Lower lobe of right lung (tissue), 2 donors: ENCODE measurements around the gene DTX3. TPM values are rescaled to one million over a fixed set of nuclear protein-coding genes. Genes with fewer than 3 reads are reported as not detected.
A peak's percentile ranks its signal among the peaks of the same experiment; 100 is the strongest.

Experiments used
- ATAC-seq, 2 donors: fragments of 200-7000 bp; cut with Tn5 transposase; one replicate each; pipeline ENCODE4 v1.9.1; 2020 to 2022; ENCODE audit warnings: mild to moderate bottlenecking in 2 of 2, moderate library complexity in 2 of 2
- DNase-seq: peaks from one replicate; pipeline ENCODE4 v3.0.0-alpha.2; 2020
- H3K27ac ChIP-seq: fragments of 200-600 bp; one replicate; pipeline ENCODE4 v1.8.0; 2022
- H3K27me3 ChIP-seq: fragments of 200-600 bp; one replicate; pipeline ENCODE4 v1.8.0; 2022; ENCODE audit warnings: low read depth
- H3K36me3 ChIP-seq: fragments of 200-600 bp; one replicate; pipeline ENCODE4 v1.8.0; 2022; ENCODE audit warnings: mild to moderate bottlenecking
- H3K4me1 ChIP-seq: fragments of 200-600 bp; one replicate; pipeline ENCODE4 v1.8.0; 2022
- H3K4me3 ChIP-seq: fragments of 200-600 bp; one replicate; pipeline ENCODE4 v1.8.0; 2022; ENCODE audit warnings: mild to moderate bottlenecking
- H3K9me3 ChIP-seq: fragments of 200-600 bp; one replicate; pipeline ENCODE4 v1.8.0; 2022
- intact Hi-C: fragments of 100-400 bp; cut with DNase I; formaldehyde crosslinking; loops from one replicate; pipeline ENCODE4 v1.11.0; 2022
- total RNA-seq: library from RNA; stranded (reverse); fragmentation: NEBNext Ultra II Directional; extraction: Animal tissue kit (Norgen Biotek cat#: 25700); gene quantifications from one replicate; pipeline ENCODE4 v1.2.1, GENCODE V29; 2021
- TF ChIP-seq, protein P1 (sequence below): fragments of 200-600 bp; IDR thresholded peaks from one replicate; pipeline ENCODE4 v1.8.0; 2022; ENCODE audit warnings: antibody characterized with exemption, mild to moderate bottlenecking
- donor health status: DM: no; HTN: yes; CAD: no; lungs with severe emphysema.

DTX3 gene
- total RNA-seq, 1 donor from 2014 or later, result 21.4 TPM

DNA sequence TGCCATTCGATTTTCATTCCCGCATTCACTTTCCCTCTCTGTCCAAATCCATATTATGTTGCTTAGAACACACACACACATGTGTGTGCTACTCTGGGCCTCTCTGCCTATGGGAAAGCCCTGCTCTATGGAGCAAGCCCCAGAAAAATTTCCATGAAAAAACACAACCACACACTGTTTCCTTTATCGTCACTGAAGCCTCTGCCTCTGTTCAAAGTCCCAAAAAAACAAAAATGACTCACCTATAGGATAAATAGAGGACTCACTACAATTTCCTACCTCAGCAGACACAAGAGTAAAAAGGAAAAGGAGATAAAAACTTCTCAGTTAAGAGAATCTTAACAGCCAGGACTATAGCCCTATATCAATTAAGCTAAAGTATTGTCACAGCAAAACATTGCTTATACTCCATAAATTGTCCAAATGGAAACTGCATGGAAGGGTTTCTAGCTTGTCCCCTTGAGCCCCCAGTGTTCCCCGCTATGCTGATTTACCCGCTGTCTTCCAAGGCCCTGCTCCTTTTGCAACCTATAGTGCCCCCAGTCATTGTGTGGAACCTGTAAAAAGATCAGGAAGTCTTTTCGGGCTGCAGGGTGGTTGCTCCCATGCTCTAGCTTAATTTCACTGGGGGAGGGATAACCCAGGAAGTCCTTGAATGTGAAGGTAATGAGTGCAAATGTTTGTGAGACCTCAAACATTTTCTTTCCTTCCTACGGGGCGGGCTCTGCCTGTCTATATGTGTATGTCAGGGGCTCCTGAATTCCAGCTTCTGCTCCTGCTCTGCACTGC, 24.8 kb upstream of the DTX3 start:
- H3K9me3 ChIP-seq, result no peaks in the 10 kb centered on the region
- no peak for ATAC-seq
- H3K27ac ChIP-seq, result no peak overlapping the region
- no peak overlapping the region for H3K4me3 ChIP-seq
- H3K27me3 ChIP-seq, result no peaks in the 10 kb centered on the region
- H3K36me3 ChIP-seq, result no peaks in the 10 kb centered on the region
- no peak for DNase-seq
- intact Hi-C loops, result loop anchor here (10.0 kb wide), 1 partner anchor 55 kb away; the partner anchor contains the start of gene B4GALNT1
- no peaks in the 10 kb centered on the region for H3K4me1 ChIP-seq
- TF ChIP-seq, protein P1, sequence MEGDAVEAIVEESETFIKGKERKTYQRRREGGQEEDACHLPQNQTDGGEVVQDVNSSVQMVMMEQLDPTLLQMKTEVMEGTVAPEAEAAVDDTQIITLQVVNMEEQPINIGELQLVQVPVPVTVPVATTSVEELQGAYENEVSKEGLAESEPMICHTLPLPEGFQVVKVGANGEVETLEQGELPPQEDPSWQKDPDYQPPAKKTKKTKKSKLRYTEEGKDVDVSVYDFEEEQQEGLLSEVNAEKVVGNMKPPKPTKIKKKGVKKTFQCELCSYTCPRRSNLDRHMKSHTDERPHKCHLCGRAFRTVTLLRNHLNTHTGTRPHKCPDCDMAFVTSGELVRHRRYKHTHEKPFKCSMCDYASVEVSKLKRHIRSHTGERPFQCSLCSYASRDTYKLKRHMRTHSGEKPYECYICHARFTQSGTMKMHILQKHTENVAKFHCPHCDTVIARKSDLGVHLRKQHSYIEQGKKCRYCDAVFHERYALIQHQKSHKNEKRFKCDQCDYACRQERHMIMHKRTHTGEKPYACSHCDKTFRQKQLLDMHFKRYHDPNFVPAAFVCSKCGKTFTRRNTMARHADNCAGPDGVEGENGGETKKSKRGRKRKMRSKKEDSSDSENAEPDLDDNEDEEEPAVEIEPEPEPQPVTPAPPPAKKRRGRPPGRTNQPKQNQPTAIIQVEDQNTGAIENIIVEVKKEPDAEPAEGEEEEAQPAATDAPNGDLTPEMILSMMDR, result no peak

DNA sequence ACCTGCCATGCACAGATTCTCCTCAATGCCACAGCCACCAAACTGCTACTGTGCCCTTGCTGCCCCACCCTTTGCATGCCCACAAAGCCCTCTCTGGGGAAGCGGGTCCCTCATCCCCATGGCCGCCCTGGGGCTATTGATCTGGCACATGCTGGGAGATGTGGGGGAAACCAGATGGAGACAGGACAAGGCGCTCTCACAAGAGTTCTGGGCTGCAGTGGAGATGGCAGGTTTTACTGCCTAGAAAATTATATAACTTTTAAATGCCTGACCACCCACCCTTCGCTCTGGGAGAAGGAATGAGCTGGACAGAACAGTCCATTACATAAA, 24.2 kb upstream of the DTX3 start:
- H3K4me1 ChIP-seq, result no peaks in the 10 kb centered on the region
- DNase-seq (no peak), ATAC-seq (no peak)
- intact Hi-C loops, result loop anchor here (10.0 kb wide), 1 partner anchor 54 kb away; the partner anchor contains the start of gene B4GALNT1
- TF ChIP-seq, protein P1, result no peak
- no peak overlapping the region for H3K4me3 ChIP-seq
- no peaks in the 10 kb centered on the region for H3K27me3 ChIP-seq
- no peaks in the 10 kb centered on the region for H3K9me3 ChIP-seq
- H3K36me3 ChIP-seq, result no peaks in the 10 kb centered on the region
- H3K27ac ChIP-seq, result no peak overlapping the region

DNA sequence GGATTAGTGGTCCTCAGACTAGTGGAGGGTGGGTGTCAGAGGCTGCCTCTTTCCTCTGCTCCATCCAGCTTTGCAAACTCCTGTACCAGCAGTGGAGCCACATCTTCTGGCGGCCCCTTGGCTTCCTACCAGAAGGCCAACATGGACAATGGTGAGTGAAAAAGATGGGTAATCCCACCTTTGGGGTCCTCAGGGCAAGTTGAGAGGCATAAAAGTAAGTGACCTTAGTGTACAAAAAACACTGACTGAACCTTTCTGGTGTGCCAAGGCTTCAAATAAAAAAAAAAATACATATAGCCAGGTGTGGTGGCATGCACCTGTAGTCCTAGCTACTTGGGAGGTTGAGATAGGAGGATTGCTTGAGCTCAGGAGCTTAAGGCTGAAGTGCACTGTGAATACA, 22.8 kb upstream of the DTX3 start:
- intact Hi-C loops, result loop anchor here (10.0 kb wide), 1 partner anchor 53 kb away; the partner anchor contains the start of gene B4GALNT1

DNA sequence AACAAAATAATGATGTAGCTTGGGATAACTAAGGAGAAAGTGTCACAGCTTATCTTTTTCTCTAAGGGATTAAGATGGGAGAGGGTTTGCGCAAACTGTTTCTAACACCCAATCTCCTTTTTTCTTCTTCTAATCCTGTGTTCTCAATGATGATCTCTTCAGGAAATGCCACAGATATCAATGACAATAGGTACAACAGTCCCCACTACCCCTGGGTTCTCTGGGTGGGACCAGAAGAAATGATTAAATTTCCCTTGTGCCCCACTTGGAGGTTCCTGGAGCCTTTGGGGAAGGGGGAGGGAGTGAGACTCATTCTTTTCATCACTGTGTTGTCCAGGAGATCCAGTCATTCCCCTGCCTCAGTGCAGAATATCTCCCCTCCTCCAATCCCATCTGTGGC, 22.2 kb upstream of the DTX3 start:
- H3K27me3 ChIP-seq, result no peaks in the 10 kb centered on the region
- H3K4me3 ChIP-seq, result no peak overlapping the region
- no peak for DNase-seq
- no peaks in the 10 kb centered on the region for H3K9me3 ChIP-seq
- no peaks in the 10 kb centered on the region for H3K4me1 ChIP-seq
- TF ChIP-seq, protein P1, result no peak
- no peak overlapping the region for H3K27ac ChIP-seq
- intact Hi-C loops, result loop anchor here (10.0 kb wide), 1 partner anchor 52 kb away; the partner anchor contains the start of gene B4GALNT1
- H3K36me3 ChIP-seq, result no peaks in the 10 kb centered on the region
- no peak for ATAC-seq

More for the DNA sequence above, 22.8 kb upstream of the DTX3 start:
- TF ChIP-seq, protein P1, result no peak
- H3K27ac ChIP-seq, result no peak overlapping the region
- H3K9me3 ChIP-seq, result no peaks in the 10 kb centered on the region
- H3K36me3 ChIP-seq, result no peaks in the 10 kb centered on the region
- no peaks in the 10 kb centered on the region for H3K27me3 ChIP-seq
- DNase-seq (no peak), ATAC-seq (no peak)
- H3K4me1 ChIP-seq, result no peaks in the 10 kb centered on the region
- H3K4me3 ChIP-seq, result no peak overlapping the region

DNA sequence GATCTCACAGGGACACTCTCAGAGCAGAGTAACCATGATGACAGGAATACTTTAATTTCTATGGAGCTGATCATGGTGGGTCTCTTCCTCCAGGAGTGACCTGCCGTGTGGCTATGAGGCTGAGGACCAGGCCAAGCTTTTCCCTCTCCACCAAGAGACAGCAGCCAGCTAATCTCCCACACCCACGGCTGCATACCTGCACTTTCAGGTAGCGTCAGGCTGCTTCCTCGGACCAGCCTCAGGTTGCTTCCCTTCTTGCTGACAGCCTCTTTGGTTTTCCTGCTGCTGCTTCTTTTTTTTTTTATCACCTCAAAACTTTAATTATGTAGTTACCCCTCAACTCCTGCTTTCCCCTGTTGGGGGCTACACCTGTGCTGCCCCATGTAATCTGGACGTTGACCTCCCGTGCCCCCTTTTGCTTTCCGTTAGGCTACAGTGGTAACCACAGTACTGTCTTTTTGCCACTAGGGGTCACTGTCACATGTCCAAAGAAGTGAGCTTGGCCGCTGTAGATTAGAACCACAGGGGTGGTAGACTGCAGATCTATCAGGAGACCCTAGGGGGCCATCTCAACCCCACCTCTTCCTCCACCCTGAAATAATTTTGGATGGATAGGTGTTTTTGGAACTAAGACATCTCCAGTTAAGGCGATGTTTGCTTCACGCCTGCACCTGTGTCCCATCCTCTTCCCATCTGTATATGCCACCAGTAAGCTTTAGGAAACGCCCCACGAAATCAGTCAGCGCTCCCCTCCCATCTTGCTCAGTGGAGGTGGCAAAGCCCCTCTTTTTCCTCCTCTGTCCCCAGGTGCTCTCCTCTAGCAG, 21.4 kb upstream of the DTX3 start:
- no peak overlapping the region for H3K27ac ChIP-seq
- peaks cover 3% of the 10 kb centered on the region for H3K27me3 ChIP-seq
- H3K4me1 ChIP-seq, result no peaks in the 10 kb centered on the region
- H3K4me3 ChIP-seq, result no peak overlapping the region
- no peaks in the 10 kb centered on the region for H3K9me3 ChIP-seq
- intact Hi-C loops, result loop anchor here (10.0 kb wide), 1 partner anchor 52 kb away; the partner anchor contains the start of gene B4GALNT1
- TF ChIP-seq, protein P1, result peak; percentile 90
- ATAC-seq, result peak; percentile 93 to 96
- no peak for DNase-seq
- H3K36me3 ChIP-seq, result no peaks in the 10 kb centered on the region
